Neural cell (in vitro differentiated cells): Measurements from ENCODE around the gene VEZF1. TPM values are rescaled to one million over a fixed set of nuclear protein-coding genes. Genes with fewer than 3 reads are reported as not detected.

Experiments
- H2AFZ ChIP-seq: fragments of 200-600, 300-800 bp; sonication (generic), shearing (Covaris generic); 2 replicates; pipeline ENCODE4 v1.6.0; 2014; ENCODE audit warnings: low read depth, mild to moderate bottlenecking, antibody characterized with exemption, low read length, moderate library complexity
- H3F3A ChIP-seq: fragments of 200-600 bp; shearing (Covaris generic); 2 replicates; pipeline ENCODE4 v1.6.1; 2016; ENCODE audit warnings: mild to moderate bottlenecking, moderate library complexity, mixed read lengths, antibody characterized with exemption, low read length; ENCODE audit not compliant: insufficient read depth, poor library complexity, severe bottlenecking
- H3K27ac ChIP-seq: fragments of 200-600, 300-800 bp; sonication (generic), shearing (Covaris generic); 2 replicates; pipeline ENCODE4 v1.5.1; 2014; ENCODE audit warnings: mild to moderate bottlenecking, low read length, moderate library complexity
- H3K27me3 ChIP-seq: fragments of 300-800, 200-600 bp; sonication (generic), shearing (Covaris generic); 2 replicates; pipeline ENCODE4 v1.6.0; 2014; ENCODE audit warnings: mild to moderate bottlenecking, low read depth, low read length, moderate library complexity; ENCODE audit not compliant: insufficient read depth
- H3K36me3 ChIP-seq: fragments of 300-800, 200-600 bp; sonication (generic), shearing (Covaris generic); 2 replicates; pipeline ENCODE4 v1.5.1; 2014; ENCODE audit warnings: mild to moderate bottlenecking, antibody characterized with exemption, low read length, moderate library complexity; ENCODE audit not compliant: insufficient read depth
- H3K4me2 ChIP-seq: fragments of 300-800, 200-600 bp; sonication (generic), shearing (Covaris generic); 2 replicates; pipeline ENCODE4 v1.6.0; 2014; ENCODE audit warnings: mild to moderate bottlenecking, low read length
- H3K4me3 ChIP-seq: fragments of 300-800, 200-600 bp; sonication (generic), shearing (Covaris generic); 2 replicates; pipeline ENCODE4 v1.5.1; 2014; ENCODE audit warnings: mild to moderate bottlenecking, low read length, moderate library complexity
- H3K79me2 ChIP-seq: fragments of 200-600 bp; shearing (Covaris generic); replicated peaks from 2 replicates; pipeline ENCODE4 v1.6.0; 2014; ENCODE audit warnings: mild to moderate bottlenecking, low read length, moderate library complexity; ENCODE audit not compliant: insufficient read depth
- H3K9ac ChIP-seq: fragments of 300-800, 200-600 bp; sonication (generic), shearing (Covaris generic); 2 replicates; pipeline ENCODE4 v1.6.1; 2016; ENCODE audit warnings: mild to moderate bottlenecking, low read length, mixed read lengths
- H3K9me2 ChIP-seq: fragments of 200-600 bp; shearing (Covaris generic); 2 replicates; pipeline ENCODE4 v1.6.1; 2016; ENCODE audit warnings: mild to moderate bottlenecking, low read length, mixed read lengths; ENCODE audit not compliant: insufficient read depth
- H3K9me3 ChIP-seq: fragments of 200-600, 300-800 bp; sonication (generic), shearing (Covaris generic); 2 replicates; pipeline ENCODE4 v1.6.1; 2016; ENCODE audit warnings: mild to moderate bottlenecking, mixed run types, low read length, moderate library complexity, mixed read lengths
- H4K20me1 ChIP-seq: fragments of 200-600 bp; shearing (Covaris generic); 2 replicates; pipeline ENCODE4 v1.6.1; 2016; ENCODE audit warnings: mild to moderate bottlenecking, mixed run types; ENCODE audit not compliant: insufficient read depth
- EP300 ChIP-seq: fragments of 450-650 bp; conservative IDR thresholded peaks from 2 replicates; pipeline ENCODE4 v1.6.1; 2014; ENCODE audit warnings: antibody characterized with exemption, mild to moderate bottlenecking, moderate library complexity; ENCODE audit not compliant: poor library complexity, severe bottlenecking
- EZH2 ChIP-seq: fragments of 200-600, 300-800 bp; shearing (Covaris generic), sonication (generic); IDR thresholded peaks from 2 replicates; pipeline ENCODE4 v1.6.1; 2014; ENCODE audit warnings: antibody characterized with exemption, low read length, borderline replicate concordance, mild to moderate bottlenecking; ENCODE audit not compliant: insufficient read depth, poor library complexity, severe bottlenecking
- MXI1 ChIP-seq: fragments of 450-650 bp; conservative IDR thresholded peaks from 2 replicates; pipeline ENCODE4 v1.6.1; 2014; ENCODE audit warnings: antibody characterized with exemption, mild to moderate bottlenecking; ENCODE audit not compliant: poor library complexity, severe bottlenecking
- POLR2AphosphoS5 ChIP-seq: IDR thresholded peaks from 2 replicates; pipeline ENCODE4 v1.6.1; 2012
- RAD21 ChIP-seq: fragments of 450-650 bp; conservative IDR thresholded peaks from 2 replicates; pipeline ENCODE4 v1.6.1; 2014; ENCODE audit warnings: antibody characterized with exemption, mild to moderate bottlenecking, moderate library complexity
- SMC3 ChIP-seq: fragments of 450-650 bp; conservative IDR thresholded peaks from 2 replicates; pipeline ENCODE4 v1.6.1; 2014; ENCODE audit warnings: antibody characterized with exemption, mild to moderate bottlenecking, moderate library complexity; ENCODE audit not compliant: poor library complexity
- TAF1 ChIP-seq: IDR thresholded peaks from 2 replicates; pipeline ENCODE4 v1.6.1; 2012; ENCODE audit warnings: low read depth
- polyA plus RNA-seq: library from polyadenylated mRNA; depleted of rRNA; stranded (reverse); fragments of >200 nt; gene quantifications from 2 replicates; pipeline ENCODE4 v1.2.3, GENCODE V29; 2014
- TF ChIP-seq, protein P1 (sequence below): IDR thresholded peaks from 2 replicates; pipeline ENCODE4 v1.6.1; 2012; ENCODE audit warnings: borderline replicate concordance
- TF ChIP-seq, protein P2 (sequence below): fragments of 450-650 bp; IDR thresholded peaks from 2 replicates; pipeline ENCODE4 v1.5.1; 2014; ENCODE audit warnings: antibody characterized with exemption, mild to moderate bottlenecking, moderate library complexity; ENCODE audit not compliant: poor library complexity, severe bottlenecking

The VEZF1 gene
- polyA plus RNA-seq, 1 donor from 2014 or later: 64.6 TPM

- no peaks in the 10 kb centered on the region for H3K79me2 ChIP-seq
- H3K36me3 ChIP-seq: no peaks in the 10 kb centered on the region
- no peaks in the 10 kb centered on the region for H3K9me2 ChIP-seq
- no peak for TF ChIP-seq SMC3
- no peak for TF ChIP-seq RAD21
- TF ChIP-seq, protein P1, sequence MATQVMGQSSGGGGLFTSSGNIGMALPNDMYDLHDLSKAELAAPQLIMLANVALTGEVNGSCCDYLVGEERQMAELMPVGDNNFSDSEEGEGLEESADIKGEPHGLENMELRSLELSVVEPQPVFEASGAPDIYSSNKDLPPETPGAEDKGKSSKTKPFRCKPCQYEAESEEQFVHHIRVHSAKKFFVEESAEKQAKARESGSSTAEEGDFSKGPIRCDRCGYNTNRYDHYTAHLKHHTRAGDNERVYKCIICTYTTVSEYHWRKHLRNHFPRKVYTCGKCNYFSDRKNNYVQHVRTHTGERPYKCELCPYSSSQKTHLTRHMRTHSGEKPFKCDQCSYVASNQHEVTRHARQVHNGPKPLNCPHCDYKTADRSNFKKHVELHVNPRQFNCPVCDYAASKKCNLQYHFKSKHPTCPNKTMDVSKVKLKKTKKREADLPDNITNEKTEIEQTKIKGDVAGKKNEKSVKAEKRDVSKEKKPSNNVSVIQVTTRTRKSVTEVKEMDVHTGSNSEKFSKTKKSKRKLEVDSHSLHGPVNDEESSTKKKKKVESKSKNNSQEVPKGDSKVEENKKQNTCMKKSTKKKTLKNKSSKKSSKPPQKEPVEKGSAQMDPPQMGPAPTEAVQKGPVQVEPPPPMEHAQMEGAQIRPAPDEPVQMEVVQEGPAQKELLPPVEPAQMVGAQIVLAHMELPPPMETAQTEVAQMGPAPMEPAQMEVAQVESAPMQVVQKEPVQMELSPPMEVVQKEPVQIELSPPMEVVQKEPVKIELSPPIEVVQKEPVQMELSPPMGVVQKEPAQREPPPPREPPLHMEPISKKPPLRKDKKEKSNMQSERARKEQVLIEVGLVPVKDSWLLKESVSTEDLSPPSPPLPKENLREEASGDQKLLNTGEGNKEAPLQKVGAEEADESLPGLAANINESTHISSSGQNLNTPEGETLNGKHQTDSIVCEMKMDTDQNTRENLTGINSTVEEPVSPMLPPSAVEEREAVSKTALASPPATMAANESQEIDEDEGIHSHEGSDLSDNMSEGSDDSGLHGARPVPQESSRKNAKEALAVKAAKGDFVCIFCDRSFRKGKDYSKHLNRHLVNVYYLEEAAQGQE: no peak
- no peak for TF ChIP-seq EP300
- TF ChIP-seq MXI1: no peak
- no peak for TF ChIP-seq POLR2AphosphoS5
- TF ChIP-seq, protein P2, sequence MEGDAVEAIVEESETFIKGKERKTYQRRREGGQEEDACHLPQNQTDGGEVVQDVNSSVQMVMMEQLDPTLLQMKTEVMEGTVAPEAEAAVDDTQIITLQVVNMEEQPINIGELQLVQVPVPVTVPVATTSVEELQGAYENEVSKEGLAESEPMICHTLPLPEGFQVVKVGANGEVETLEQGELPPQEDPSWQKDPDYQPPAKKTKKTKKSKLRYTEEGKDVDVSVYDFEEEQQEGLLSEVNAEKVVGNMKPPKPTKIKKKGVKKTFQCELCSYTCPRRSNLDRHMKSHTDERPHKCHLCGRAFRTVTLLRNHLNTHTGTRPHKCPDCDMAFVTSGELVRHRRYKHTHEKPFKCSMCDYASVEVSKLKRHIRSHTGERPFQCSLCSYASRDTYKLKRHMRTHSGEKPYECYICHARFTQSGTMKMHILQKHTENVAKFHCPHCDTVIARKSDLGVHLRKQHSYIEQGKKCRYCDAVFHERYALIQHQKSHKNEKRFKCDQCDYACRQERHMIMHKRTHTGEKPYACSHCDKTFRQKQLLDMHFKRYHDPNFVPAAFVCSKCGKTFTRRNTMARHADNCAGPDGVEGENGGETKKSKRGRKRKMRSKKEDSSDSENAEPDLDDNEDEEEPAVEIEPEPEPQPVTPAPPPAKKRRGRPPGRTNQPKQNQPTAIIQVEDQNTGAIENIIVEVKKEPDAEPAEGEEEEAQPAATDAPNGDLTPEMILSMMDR: no peak
- no peak for TF ChIP-seq EZH2
- no peak for TF ChIP-seq TAF1
- no peaks in the 10 kb centered on the region for H3K27me3 ChIP-seq
- no peak overlapping the region for H3K27ac ChIP-seq
- no peak overlapping the region for H3K4me2 ChIP-seq
- no peak overlapping the region for H2AFZ ChIP-seq
- H4K20me1 ChIP-seq: no peaks in the 10 kb centered on the region
- no peak overlapping the region for H3K4me3 ChIP-seq
- no peak overlapping the region for H3K9ac ChIP-seq
- no peaks in the 10 kb centered on the region for H3K9me3 ChIP-seq
- no peaks in the 10 kb centered on the region for H3F3A ChIP-seq
These were observed 31.5 kb upstream of the VEZF1 start for GRCh38 chr17:58019521-58019920.

DNA sequence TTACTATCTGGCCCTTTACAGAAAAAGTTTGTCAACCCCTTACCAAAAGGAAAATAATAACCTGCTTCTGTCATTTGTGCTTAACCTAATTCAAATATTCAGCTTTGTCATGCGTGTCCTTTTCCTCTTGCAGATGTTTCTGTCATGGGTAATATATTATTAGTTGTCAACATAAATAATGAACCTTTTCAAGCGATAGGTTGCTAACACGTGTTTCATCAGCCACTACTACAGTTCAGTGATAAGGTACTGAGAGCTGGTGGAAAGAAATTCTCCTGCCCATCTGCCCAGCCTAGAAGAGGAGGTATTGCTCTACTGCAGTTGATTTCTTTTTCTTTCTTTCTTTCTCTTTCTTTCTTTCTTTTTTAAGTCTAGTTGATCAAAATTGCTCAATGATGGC is 31.0 kb upstream of the VEZF1 start:
- Histone ChIP-seq H3K79me2 (no peaks in the 10 kb centered on the region), H3K27ac (no peak overlapping the region), H3F3A (no peaks in the 10 kb centered on the region), H3K9me2 (no peaks in the 10 kb centered on the region), H3K4me2 (no peak overlapping the region), H3K9me3 (no peaks in the 10 kb centered on the region), H2AFZ (no peak overlapping the region), H3K4me3 (no peak overlapping the region), H4K20me1 (no peaks in the 10 kb centered on the region), H3K9ac (no peak overlapping the region), H3K36me3 (no peaks in the 10 kb centered on the region), H3K27me3 (no peaks in the 10 kb centered on the region)
- no peak for TF ChIP-seq POLR2AphosphoS5
- no peak for TF ChIP-seq TAF1
- TF ChIP-seq, protein P1: no peak
- no peak for TF ChIP-seq EZH2
- TF ChIP-seq MXI1: no peak
- TF ChIP-seq EP300: no peak
- TF ChIP-seq, protein P2: no peak
- TF ChIP-seq SMC3: no peak
- no peak for TF ChIP-seq RAD21
